GM21423 (cell line): ENCODE data around the gene GOLGA8A.
"Not testable (repeated sequence)": the region's sequence is repeated elsewhere in the genome, so short reads cannot be mapped to it uniquely, and the experiment has no call there.

Experiments used
- ATAC-seq: cut with Tn5 transposase; IDR thresholded peaks from one replicate; pipeline ENCODE4 v1.9.1; 2021; ENCODE audit warnings: mild to moderate bottlenecking, moderate library complexity; ENCODE audit not compliant: unreplicated experiment

Gene GOLGA8A, protein sequence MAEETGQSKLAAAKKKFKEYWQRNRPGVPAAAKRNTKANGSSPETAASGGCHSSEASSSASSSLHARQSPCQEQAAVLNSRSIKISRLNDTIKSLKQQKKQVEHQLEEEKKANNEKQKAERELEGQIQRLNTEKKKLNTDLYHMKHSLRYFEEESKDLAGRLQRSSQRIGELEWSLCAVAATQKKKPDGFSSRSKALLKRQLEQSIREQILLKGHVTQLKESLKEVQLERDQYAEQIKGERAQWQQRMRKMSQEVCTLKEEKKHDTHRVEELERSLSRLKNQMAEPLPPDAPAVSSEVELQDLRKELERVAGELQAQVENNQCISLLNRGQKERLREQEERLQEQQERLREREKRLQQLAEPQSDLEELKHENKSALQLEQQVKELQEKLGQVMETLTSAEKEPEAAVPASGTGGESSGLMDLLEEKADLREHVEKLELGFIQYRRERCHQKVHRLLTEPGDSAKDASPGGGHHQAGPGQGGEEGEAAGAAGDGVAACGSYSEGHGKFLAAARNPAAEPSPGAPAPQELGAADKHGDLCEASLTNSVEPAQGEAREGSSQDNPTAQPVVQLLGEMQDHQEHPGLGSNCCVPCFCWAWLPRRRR

DNA sequence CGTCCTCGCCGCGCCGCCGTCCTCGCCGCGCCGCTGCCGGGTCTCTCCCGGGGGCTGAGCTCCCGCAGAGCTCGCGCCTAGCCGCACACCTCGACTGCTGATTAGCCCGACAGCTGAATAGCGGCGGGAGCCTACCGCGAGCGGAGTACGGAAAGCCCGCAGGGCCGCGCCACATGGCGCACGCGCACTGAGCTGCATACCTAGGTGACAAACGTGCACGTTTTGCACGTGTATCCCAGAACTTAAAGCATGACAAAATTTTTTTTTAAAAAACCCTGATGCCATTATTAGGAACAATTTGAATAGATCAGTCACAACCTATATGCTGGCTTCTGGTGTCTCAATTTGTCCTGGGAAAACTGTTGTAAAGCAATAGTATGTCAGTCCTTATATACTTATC is at the start of gene GOLGA8A:
Gene GOLGA8A, minus strand, starts transcription at position 122 of the 400 bp plus-strand sequence. CDS start 48,117 bp downstream, outside the sequence.
- ATAC-seq: peak; percentile 62

DNA sequence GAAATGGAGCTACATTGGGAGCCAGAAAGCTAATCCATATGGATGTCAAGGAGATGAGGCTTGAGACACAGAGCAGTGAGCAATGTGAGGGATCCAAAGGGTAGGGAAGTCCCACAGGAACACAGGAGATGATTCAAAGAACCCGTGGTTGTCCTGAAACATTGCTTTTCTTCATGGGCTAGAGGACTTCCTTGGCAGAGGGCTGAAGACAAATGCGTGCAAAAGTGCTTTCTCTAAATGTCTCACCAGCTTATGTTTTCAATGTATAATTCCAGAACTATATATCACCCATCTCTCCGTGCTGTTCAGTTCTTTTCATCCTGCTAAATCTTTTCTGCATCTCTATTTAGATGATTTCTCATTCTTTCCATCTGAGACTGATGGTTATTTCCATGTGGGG is 46.0 kb upstream of the GOLGA8A start:
- ATAC-seq: no peak

DNA sequence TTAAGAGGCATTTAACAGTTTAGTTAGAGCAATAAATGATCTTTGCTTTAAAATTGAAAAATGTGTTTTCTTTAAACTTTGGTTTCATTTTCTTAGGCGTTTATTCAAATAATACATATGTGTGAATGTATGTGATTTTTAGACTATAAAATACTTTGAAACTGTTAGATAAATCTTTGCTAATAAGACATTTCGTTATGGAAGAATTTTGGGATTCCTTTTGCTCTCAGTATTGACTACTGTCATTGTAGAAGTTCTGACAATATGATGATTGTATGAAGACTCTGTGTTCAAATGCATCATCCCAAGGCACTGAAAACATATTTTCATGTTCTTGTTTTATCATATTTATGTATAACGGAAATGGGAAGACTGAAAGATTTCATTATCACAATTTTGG is 43.8 kb upstream of the GOLGA8A start:
- ATAC-seq: no peak

DNA sequence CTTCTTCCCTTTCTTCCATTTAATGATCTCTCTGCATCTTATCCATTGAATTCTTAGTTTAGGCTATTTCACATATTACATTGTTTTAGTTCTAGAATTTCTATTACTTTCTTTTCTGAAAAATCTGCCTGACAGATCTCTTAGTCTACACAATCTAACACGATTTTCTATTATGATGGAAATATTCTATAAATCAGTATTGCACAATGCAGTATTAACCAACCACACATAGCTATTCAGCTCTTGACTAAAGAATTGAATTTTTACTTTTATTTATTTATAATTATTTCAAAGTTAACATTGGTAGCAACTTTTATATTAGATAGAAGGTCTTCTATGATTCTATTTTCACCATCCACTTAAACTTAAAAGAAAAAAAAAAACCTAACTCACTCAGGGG is 36.2 kb upstream of the GOLGA8A start:
- ATAC-seq: no peak

DNA sequence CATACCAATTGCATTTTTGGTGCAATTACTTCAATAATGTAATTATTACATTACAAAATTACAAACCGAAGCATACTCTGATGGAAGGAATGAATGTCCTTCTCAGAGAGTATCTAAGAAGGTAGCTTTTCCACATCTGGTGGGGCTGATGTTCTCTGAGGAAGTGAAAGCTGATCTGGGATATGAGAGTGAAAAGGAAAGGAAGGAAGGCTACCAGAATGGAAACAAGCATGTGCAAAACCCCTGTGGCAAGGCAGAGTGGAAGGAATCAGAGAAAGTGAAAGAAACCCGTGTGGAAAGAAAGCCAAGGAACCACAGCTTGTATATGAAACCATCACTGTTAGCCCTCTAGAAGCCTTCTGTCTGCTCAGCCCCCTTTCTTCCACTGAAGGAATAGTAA is 35.3 kb upstream of the GOLGA8A start:
- no peak for ATAC-seq

DNA sequence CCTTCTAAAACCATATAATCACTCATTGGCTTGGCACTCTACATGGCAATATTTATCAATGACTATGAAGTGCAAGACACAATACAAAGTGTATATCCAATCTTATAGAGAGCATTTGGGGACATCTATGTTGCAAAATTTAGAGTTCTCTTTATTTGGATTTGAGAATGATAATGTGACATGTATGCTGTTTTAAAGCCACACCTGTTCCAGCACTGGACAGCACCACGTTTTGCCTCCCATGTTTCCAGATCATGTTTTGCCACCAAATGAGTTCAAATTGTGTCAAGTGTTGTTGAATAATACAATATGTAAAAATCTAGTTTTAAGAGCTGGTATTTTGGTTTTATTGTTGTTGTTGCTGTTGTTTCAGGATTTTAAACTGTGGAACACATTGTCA is 33.3 kb upstream of the GOLGA8A start:
- ATAC-seq: no peak

DNA sequence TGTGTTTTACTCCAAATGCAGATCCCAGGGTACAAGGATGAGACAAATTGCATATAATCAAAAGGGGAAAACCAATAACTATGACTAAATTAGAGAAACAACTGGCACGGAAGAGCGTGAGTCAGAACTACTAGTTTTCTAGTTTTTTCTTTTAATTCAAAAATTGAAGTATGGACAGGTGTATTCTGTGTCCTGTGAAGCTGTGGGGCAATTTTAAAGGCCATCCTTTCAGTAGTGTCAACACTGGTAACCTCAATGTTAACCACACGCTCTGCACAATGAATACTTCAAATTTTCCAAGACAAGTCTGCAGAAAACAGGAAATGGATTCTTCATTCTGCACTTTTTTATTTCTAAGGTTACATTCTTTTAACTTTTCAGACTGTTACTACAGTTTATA is 32.5 kb upstream of the GOLGA8A start:
- no peak for ATAC-seq

DNA sequence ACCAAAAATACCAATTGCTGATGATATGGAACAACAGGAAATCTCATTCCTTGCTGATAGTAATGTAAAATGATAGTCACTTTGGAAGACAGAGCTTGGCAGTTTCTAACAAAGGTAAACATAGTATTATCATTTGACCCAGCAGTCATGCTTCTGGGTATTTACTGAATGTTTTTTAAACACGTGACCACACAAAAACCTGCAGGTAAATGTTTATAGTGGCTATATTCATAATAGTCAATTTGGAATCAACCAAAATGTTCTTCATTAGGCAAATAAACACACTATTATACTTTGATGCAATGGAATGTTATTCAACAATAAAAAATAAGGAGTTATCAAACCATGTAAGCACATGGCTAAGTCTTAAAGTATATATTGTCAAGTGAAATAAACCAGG is 24.1 kb upstream of the GOLGA8A start:
- no peak for ATAC-seq

DNA sequence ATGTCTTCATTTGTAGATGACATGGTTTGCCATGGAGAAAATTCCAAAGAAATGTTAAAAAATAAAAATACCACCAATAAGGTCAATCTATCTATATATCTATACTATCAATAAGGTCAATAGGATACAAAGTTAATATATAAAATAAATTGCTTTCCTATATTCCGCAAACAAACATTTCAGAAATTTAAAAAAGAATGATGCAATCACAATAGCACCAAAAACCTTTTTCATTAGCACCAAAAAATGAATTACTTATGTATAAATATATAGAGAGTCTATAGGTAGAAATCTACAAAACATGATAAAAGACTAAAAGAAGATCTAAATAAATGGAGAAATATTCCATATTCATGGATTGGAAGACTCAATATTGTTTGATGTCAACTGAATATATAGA is 22.8 kb upstream of the GOLGA8A start:
- ATAC-seq: no peak

DNA sequence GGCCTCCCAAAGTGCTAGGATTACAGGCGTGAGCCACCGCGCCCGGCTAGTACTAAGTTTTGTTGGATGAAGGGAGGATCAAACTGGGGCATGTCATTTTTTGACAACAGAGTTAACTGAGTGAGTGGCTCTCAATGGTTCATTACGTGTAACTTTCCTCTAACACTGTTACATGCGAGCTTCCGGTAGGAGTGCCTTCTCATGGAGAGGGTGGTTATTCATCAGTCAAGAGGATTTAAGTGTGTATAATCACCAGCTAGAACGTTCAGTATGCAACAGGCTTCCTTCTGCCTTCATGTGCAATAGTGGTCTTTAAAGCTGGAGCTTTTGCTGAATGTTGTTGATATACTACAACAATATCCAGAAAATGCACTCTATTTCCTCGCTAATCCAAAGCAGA is 19.1 kb upstream of the GOLGA8A start:
- no peak for ATAC-seq

DNA sequence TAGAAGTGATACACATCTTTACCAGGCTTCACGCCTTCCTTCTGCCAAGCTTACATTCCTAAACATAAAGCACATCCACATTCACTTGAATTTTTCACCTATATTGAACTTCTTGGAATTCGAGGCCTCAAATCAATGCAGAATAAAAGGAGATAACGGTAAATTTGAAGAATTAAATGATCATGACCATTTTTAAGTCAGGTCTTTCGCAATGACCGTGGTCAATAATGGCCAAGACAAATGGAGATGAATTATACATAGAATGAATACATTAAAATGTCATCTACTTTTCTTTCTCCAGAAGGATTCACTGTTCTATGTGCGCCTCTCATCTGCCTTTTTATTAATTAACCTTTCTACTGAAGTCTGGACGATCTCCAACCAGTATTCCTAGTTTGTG is 5.3 kb upstream of the GOLGA8A start:
- ATAC-seq: no peak

DNA sequence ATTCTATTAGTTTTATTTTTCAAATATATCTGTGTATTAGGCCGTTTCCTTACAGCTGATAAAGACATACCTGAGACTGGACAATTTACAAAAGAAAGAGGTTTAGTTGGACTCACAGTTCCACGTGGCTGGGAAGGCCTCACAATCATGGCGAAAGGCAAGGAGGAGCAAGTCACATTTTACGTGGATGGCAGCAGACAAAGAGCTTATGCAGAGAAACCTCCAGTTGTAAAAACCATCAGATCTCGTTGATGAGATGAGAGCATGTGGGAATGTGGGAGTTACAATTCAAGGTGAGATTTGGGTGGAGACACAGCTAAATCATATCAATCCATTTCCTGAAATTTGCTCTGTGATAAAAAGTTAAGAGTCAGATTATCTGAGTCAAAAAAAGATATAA is 2.3 kb upstream of the GOLGA8A start:
- no peak for ATAC-seq

DNA sequence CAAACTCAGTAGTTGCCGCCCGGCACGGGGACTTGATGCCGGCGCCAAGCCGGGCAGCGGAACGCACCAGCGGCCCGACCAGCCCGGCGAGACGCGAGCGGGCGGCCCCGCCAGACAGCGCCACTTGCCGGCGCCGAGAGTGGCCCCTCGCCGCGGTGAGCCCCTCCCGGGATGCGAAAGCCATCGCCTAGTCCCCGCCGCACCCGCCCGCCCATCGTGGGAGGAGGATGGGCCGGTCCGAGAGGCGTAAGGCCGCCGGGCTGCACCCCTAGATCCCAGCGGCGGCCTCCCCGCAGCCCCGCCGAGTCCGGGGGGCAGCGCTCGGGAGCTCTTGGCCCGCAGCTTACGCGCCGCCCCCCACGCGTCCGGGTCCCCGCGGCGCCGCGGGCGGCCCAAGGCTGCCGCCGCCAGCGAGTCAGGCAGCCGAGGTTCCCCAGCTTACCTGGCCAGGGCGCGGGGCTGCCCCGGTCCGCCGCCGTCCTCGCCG is 609 bp downstream of the GOLGA8A start:
- no peak for ATAC-seq

DNA sequence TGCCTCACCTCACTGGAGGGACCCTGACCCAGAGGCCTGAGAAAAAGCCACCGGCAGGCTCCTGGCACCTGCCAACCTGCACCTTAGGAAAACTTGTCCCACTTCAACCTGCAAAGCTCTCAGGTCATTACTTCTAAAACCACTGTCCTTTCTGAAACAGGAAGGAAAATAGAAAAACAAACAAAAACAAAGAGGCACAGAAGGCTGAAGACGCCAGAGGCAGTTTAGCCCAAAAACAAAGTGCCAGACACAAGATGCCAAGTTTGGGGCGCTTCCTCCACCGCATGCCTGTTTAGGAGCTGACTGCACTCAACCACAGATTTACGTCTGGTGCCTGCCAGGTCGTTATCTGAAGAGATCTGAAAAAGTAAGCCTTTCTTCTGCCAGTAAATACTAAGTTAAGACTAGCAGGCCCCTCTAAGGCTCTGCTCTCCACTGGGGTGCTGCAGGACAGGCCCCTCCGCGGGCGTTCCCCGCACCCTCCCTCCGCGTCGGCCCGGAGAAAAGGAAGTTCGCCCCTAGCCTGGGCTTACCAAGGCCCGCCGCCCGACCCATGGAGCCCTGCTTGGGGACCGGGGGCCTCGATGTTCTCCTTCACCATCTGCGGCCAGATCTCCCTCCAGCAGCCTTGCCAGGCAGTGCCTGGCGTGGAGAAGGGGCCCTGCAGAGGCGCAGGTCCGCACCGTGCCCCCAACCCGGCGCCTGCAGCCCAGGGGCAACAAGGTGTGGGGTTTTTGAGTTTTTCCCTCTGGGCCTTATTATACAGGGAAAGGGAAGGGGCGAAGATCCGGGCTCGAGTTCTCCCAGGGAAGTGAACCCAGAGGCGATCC is 1.3 kb downstream of the GOLGA8A start:
- ATAC-seq: no peak

DNA sequence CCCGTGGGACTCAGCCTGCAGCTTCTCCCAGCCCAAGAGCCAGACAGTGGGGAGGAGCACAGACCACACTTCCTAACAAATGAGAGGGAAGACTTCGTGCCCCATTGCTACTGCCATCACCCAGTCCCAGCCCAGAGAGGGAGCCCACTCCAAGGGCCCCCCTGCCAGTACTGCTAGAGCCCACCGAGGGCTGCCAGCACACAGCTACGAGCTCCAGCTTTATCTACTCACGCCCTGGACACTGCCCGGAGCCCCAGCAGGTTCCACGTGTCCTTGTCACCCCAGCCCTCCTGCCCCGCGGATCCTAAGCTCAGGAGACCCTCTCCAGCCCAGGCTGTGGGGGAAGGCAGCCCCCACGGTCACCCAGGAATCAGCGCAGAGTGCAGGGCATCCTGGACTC is 1.9 kb downstream of the GOLGA8A start:
- no peak for ATAC-seq

DNA sequence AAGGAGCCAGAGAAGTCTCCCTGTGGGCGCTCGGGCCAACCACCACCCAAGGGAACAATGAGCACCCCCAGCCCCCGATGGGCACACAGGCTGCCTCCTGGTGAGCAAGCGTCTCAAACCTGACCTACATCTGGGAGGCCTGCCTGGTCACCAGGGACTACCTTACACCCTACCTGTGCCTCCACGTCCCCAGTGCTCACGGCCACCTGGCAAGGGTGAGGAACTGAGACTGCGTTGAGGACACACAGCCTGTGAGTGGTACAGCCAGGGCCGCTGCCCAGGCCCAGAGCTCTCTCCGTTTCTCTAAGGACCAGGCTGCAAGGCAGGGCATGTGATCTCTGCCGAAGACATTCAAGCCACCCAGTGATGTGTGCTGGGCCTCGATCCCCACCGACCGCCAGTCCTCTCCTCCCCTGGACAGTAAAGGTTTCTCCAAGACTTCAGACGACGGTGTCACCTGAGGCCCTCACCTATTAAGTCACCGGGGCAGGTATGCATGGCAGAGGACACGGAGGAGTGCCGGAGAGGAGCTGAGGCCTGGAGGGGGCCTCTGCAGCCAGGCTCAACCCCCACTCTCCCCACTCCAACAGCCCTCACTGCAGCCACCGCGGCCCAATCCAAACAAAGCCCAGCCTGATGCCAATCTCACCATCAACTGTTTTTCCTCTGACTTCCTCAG is 2.8 kb downstream of the GOLGA8A start:
- no peak for ATAC-seq

DNA sequence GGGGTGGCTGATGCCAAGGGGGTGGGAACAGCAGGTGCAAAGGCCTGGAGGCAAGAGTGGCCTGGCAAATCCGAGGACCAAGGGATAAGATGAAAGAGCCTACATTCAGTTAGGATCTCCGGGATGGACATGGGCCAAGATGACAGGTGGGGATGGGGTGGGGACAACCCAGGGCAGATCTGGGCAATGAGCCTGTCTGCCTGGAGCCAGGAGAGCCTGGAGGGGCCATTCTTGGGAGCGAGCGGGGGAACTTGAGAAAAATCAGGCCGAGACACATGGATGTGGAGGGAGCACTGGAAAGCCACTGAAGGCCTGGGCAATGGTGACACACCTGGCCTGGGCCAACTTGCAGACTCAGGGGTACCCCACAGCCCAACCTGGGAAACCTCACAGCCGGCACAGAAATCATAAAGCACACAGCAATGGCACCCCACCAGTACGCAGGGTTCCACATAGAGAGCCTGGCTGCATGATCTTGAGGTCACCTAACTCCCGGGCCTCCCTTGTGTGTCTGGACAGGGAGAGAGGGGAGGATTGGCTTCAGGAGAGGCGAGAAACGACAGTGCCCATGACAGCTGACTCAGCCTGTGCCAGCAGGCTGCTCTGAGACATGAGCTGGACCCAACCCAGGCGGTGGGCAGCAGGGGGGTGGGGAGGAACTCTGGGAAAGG is 3.5 kb downstream of the GOLGA8A start:
- ATAC-seq: not testable (repeated sequence)

DNA sequence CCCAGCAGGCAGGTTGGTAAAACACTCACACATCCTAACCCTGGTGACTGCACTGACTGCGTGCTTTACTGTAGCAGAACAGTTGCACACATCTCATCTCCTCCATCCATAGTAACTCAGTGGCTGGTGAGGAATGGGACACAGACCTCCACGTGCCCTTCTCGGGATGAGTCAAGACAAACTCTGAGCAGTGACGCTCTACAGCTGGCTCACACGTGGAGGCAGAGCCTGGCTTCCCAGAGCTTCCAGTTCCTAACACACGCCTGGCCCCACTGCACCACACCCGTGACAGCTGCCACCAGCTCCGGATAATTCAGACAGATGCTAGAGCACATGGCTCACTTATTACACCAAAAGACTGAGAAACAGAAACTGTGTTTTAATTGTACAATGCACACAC is 7.0 kb downstream of the GOLGA8A start:
- not testable (repeated sequence) for ATAC-seq

DNA sequence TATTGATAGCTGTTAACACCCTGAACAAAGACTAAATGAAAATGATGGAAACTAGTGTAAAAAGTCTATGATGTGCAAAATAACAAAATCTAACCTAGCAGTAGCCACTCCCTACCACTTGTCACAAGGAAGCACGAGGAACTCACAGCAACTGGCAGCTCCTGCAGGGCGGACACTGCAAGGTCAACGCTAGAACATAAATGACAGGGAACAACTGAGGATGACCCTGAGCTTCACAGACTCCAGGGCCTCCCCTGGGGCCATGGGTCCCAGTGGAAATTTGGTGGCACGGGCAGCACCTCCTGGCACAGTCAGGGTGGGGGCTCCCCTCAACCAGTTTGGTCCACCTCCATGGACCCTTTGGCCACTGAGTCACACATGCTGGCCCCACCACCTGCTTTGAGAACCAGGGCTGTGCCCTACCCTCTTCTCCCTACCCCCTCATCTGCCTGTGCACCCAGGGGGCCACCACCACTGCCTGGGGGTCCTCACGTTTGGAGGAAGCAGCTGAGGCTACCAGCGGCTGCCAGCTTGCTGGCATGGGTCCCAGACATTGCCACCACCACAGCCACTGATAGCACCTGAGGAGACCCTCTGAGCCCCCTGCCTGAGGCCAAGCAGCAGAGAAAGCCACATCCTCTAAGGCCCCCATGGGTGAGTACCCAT is 14.1 kb downstream of the GOLGA8A start:
- not testable (repeated sequence) for ATAC-seq

DNA sequence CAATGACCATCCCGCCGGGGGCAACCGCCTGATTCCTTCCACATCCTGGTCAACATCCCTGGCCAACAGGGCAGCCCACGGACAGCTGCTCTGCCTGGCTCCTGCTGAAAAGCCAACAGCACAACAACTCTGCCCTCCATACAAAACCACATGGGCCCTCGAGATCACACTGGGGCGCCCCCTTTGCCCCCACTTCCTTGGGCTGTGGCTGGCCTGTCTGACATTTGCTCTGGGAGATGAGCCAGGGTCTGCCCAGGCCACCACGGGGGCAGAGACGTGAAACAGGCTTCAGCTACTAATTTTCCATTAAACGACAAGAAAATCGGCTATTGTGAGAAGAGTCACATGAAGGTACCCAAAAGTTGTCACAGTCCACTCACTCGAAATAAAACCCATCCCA is 16.7 kb downstream of the GOLGA8A start:
- not testable (repeated sequence) for ATAC-seq
